Measurements from ENCODE around the gene CETP. TPM values are rescaled to one million over a fixed set of nuclear protein-coding genes. Genes with fewer than 3 reads are reported as not detected.

The CETP gene
- total and polyA plus RNA-seq, 2 of the 13 experiments (the other 11 are each of a cell fraction or from before 2014, with no cell fraction given), result 0.31 to 9.8 TPM

DNA sequence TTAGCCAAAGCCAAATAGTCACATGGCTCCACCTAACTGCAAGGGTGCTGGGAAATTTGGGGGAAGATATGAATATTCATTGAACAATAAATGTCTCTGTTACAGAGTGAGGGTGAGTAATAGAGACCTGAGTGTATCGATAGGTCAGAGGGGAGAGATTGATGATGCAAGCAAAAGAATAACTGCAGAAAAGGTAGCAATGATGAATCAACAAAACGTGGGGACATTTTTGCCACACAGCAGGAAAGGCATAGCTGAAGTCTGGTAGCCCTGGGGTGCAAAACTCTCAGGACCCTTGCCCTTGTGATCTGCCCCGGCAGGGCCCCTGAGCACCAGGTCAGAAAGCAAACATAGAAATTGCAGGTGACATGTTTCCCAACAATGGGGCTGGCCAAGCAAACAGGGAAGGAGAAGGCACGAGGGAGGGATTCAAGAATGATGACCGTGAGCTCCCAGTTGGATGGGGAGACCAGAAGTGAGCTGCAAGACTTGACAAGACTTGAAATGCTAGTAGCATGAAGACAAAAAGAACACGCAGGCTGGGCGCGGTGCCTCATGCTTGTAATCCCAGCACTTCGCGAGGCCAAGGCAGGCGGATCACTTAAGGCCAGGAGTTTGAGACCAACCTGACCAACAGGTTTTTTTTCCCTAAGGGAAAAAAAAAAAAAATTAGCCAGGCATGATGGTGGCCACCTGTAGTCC is 42.5 kb upstream of the CETP start (continued):
- TF ChIP-seq, protein P1, sequence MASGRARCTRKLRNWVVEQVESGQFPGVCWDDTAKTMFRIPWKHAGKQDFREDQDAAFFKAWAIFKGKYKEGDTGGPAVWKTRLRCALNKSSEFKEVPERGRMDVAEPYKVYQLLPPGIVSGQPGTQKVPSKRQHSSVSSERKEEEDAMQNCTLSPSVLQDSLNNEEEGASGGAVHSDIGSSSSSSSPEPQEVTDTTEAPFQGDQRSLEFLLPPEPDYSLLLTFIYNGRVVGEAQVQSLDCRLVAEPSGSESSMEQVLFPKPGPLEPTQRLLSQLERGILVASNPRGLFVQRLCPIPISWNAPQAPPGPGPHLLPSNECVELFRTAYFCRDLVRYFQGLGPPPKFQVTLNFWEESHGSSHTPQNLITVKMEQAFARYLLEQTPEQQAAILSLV (CRISPR knock-in tag; IDR thresholded peaks at IDR 0.05; ENCODE audit: borderline replicate concordance), result peak; percentile 51; the same call in 1 of the 2 replicates
- TF ChIP-seq, protein P2, sequence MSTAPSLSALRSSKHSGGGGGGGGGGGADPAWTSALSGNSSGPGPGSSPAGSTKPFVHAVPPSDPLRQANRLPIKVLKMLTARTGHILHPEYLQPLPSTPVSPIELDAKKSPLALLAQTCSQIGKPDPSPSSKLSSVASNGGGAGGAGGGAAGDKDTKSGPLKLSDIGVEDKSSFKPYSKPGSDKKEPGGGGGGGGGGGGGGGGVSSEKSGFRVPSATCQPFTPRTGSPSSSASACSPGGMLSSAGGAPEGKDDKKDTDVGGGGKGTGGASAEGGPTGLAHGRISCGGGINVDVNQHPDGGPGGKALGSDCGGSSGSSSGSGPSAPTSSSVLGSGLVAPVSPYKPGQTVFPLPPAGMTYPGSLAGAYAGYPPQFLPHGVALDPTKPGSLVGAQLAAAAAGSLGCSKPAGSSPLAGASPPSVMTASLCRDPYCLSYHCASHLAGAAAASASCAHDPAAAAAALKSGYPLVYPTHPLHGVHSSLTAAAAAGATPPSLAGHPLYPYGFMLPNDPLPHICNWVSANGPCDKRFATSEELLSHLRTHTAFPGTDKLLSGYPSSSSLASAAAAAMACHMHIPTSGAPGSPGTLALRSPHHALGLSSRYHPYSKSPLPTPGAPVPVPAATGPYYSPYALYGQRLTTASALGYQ (CRISPR knock-in tag; IDR thresholded peaks at IDR 0.05), result peak; percentile 78
- TF ChIP-seq KMT2B (CRISPR knock-in tag; IDR thresholded peaks at IDR 0.05), result no peak; the same call in 1 of the 2 replicates
- TF ChIP-seq, protein P3, sequence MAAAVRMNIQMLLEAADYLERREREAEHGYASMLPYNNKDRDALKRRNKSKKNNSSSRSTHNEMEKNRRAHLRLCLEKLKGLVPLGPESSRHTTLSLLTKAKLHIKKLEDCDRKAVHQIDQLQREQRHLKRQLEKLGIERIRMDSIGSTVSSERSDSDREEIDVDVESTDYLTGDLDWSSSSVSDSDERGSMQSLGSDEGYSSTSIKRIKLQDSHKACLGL (CRISPR knock-in tag; IDR thresholded peaks at IDR 0.05), result no peak
- TF ChIP-seq ZNF792 (CRISPR knock-in tag; IDR thresholded peaks at IDR 0.05), result peak; percentile 74; the same call in 1 of the 2 replicates
- 0 out of 2 replicates have a peak, but pooled peaks have one; percentile 45 for TF ChIP-seq KLF6 (CRISPR knock-in tag; IDR thresholded peaks at IDR 0.05)
- TF ChIP-seq, protein P4, sequence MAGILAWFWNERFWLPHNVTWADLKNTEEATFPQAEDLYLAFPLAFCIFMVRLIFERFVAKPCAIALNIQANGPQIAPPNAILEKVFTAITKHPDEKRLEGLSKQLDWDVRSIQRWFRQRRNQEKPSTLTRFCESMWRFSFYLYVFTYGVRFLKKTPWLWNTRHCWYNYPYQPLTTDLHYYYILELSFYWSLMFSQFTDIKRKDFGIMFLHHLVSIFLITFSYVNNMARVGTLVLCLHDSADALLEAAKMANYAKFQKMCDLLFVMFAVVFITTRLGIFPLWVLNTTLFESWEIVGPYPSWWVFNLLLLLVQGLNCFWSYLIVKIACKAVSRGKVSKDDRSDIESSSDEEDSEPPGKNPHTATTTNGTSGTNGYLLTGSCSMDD (CRISPR knock-in tag; IDR thresholded peaks at IDR 0.05), result no peak
- TF ChIP-seq ZNF709 (CRISPR knock-in tag; IDR thresholded peaks at IDR 0.05), result no peak
- TF ChIP-seq, protein P5, sequence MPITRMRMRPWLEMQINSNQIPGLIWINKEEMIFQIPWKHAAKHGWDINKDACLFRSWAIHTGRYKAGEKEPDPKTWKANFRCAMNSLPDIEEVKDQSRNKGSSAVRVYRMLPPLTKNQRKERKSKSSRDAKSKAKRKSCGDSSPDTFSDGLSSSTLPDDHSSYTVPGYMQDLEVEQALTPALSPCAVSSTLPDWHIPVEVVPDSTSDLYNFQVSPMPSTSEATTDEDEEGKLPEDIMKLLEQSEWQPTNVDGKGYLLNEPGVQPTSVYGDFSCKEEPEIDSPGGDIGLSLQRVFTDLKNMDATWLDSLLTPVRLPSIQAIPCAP (CRISPR knock-in tag; IDR thresholded peaks at IDR 0.05; ENCODE audit: low read depth), result no peak
- no peak for TF ChIP-seq NFIB (CRISPR knock-in tag; IDR thresholded peaks at IDR 0.05; ENCODE audit: borderline replicate concordance)
- no peak for TF ChIP-seq ZNF143 (CRISPR knock-in tag; IDR thresholded peaks at IDR 0.05)
- no peak for TF ChIP-seq ZNF549 (CRISPR knock-in tag; IDR thresholded peaks at IDR 0.05)
- no peak for TF ChIP-seq ZNF883 (CRISPR knock-in tag; IDR thresholded peaks at IDR 0.05; ENCODE audit: not compliant biosample characterization)
- 0 out of 2 replicates have a peak, but pooled peaks have one; percentile 24 for TF ChIP-seq TP53 (CRISPR knock-in tag; conservative IDR thresholded peaks at IDR 0.05)
- TF ChIP-seq ZNF121 (CRISPR knock-in tag; IDR thresholded peaks at IDR 0.05), result no peak
- TF ChIP-seq ZMYM4 (CRISPR knock-in tag; IDR thresholded peaks at IDR 0.05), result peak; percentile 93
- peak; percentile 85 for TF ChIP-seq MED8 (CRISPR knock-in tag; IDR thresholded peaks at IDR 0.05; ENCODE audit: insufficient replicate concordance)
- TF ChIP-seq, protein P6, sequence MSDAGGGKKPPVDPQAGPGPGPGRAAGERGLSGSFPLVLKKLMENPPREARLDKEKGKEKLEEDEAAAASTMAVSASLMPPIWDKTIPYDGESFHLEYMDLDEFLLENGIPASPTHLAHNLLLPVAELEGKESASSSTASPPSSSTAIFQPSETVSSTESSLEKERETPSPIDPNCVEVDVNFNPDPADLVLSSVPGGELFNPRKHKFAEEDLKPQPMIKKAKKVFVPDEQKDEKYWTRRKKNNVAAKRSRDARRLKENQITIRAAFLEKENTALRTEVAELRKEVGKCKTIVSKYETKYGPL (CRISPR knock-in tag; IDR thresholded peaks at IDR 0.05), result no peak
- TF ChIP-seq U2AF1 (optimal IDR thresholded peaks at IDR 0.05; ENCODE audit: low read depth, low read length), result no peak
- no peak for TF ChIP-seq ZBTB42 (CRISPR knock-in tag; IDR thresholded peaks at IDR 0.05)
- TF ChIP-seq ZNF660 (CRISPR knock-in tag; IDR thresholded peaks at IDR 0.05; ENCODE audit: borderline replicate concordance, low read depth), result no peak
- no peak for TF ChIP-seq POLR2AphosphoS2 (IDR thresholded peaks at IDR 0.05; ENCODE audit: low read depth, low read length)
- TF ChIP-seq CBX5 (CRISPR knock-in tag; IDR thresholded peaks at IDR 0.05; ENCODE audit: borderline replicate concordance), result peak; percentile 85; the same call in 1 of the 2 replicates
- TF ChIP-seq ZFP62 (CRISPR knock-in tag; IDR thresholded peaks at IDR 0.05), result no peak
- no peak for TF ChIP-seq PRPF4 (IDR thresholded peaks at IDR 0.05; ENCODE audit: low read depth, low read length, poor library complexity, severe bottlenecking)
- TF ChIP-seq NBN (conservative IDR thresholded peaks at IDR 0.05), result no peak
